Endodermal cell (in vitro differentiated cells): ENCODE measurements around the gene RIMBP2. TPM values are rescaled to one million over a fixed set of nuclear protein-coding genes. Genes with fewer than 3 reads are reported as not detected.

Source experiments
- DNase-seq: peaks from one replicate; pipeline ENCODE4 v3.0.0-alpha.2; 2017
- H3K27ac ChIP-seq: 2 replicates; pipeline ENCODE4 v1.5.1; 2013; ENCODE audit warnings: mild to moderate bottlenecking, low read depth, low read length, moderate library complexity
- H3K27me3 ChIP-seq: 2 replicates; pipeline ENCODE4 v1.6.1; 2013; ENCODE audit warnings: mild to moderate bottlenecking, low read length, moderate library complexity; ENCODE audit not compliant: insufficient read depth, control insufficient read depth, poor library complexity, severe bottlenecking
- H3K36me3 ChIP-seq: 2 replicates; pipeline ENCODE4 v1.7.0; 2013; ENCODE audit warnings: mild to moderate bottlenecking, low read length, moderate library complexity; ENCODE audit not compliant: control insufficient read depth, insufficient read depth
- H3K4me1 ChIP-seq: one replicate; pipeline ENCODE4 v1.7.0; 2013; ENCODE audit warnings: low read length; ENCODE audit not compliant: control insufficient read depth, insufficient read depth
- H3K4me3 ChIP-seq: 2 replicates; pipeline ENCODE4 v1.5.1; 2013; ENCODE audit warnings: mild to moderate bottlenecking, low read length, moderate library complexity
- H3K9ac ChIP-seq: 2 replicates; pipeline ENCODE4 v1.6.1; 2013; ENCODE audit warnings: mild to moderate bottlenecking, low read length, moderate library complexity; ENCODE audit not compliant: poor library complexity, severe bottlenecking; ENCODE audit errors: extremely low read depth
- H3K9me3 ChIP-seq: 2 replicates; pipeline ENCODE4 v1.6.1; 2013; ENCODE audit warnings: mild to moderate bottlenecking, low read length, moderate library complexity; ENCODE audit not compliant: control insufficient read depth
- H3K27ac Mint-ChIP-seq: 2 replicates; pipeline ENCODE4 v1.8.0; 2020; ENCODE audit warnings: mixed read lengths
- H3K27me3 Mint-ChIP-seq: 2 replicates; pipeline ENCODE4 v1.8.0; 2021; ENCODE audit warnings: mild to moderate bottlenecking, mixed read lengths; ENCODE audit not compliant: insufficient read depth
- H3K36me3 Mint-ChIP-seq: 2 replicates; pipeline ENCODE4 v1.8.0; 2020; ENCODE audit warnings: low read depth, mixed read lengths
- H3K4me1 Mint-ChIP-seq: 2 replicates; pipeline ENCODE4 v1.8.0; 2020; ENCODE audit warnings: mixed read lengths
- H3K4me3 Mint-ChIP-seq: 2 replicates; pipeline ENCODE4 v1.8.0; 2020; ENCODE audit warnings: mild to moderate bottlenecking, moderate library complexity, mixed read lengths
- H3K9me3 Mint-ChIP-seq: 2 replicates; pipeline ENCODE4 v1.8.0; 2020; ENCODE audit warnings: mild to moderate bottlenecking, mixed read lengths
- CTCF ChIP-seq: fragments of 200-600 bp; sonication (generic); conservative IDR thresholded peaks from 2 replicates; pipeline ENCODE4 v1.5.0; 2021; ENCODE audit warnings: antibody characterized with exemption, mild to moderate bottlenecking
- WGBS, 2 experiments: methylation state at CpG; one replicate each; pipeline versions ENCODE4 v1.1.5 to v1.1.7; 2013; ENCODE audit warnings: missing lambda C conversion rate in 2 of 2, mixed read lengths in 1 of 2; ENCODE audit not compliant: insufficient coverage in 1 of 2, insufficient read length in 1 of 2; 5-methylcytosine and 5-hydroxymethylcytosine counted together
- total RNA-seq, 2 donors: library from RNA; stranded (reverse); fragmentation: NEBNext Ultra II Directional in 1 of 2; extraction: Animal tissue kit (Norgen Biotek cat#: 25700) in 1 of 2; gene quantifications; 2 replicates in 1 of 2; 3 replicates in 1 of 2; pipeline ENCODE4 v1.2.1, GENCODE V29; 2021

Gene RIMBP2
- total RNA-seq, 2 donors from 2014 or later = 0.13 to 3.4 TPM

GRCh38 chr12:130498589-130499385 lies 217.3 kb downstream of the RIMBP2 start:
- H3K27me3 Mint-ChIP-seq = no peaks in the 10 kb centered on the region
- no peak overlapping the region for H3K9ac ChIP-seq
- H3K36me3 Mint-ChIP-seq = no peaks in the 10 kb centered on the region
- H3K4me3 Mint-ChIP-seq = no peak overlapping the region
- no peaks in the 10 kb centered on the region for H3K4me1 Mint-ChIP-seq
- H3K27ac Mint-ChIP-seq = no peak overlapping the region
- WGBS, 2 experiments = 92% methylated on average over 4 to 7 of the region's 7 CpGs
- H3K27ac ChIP-seq = no peak overlapping the region
- DNase-seq = no peak
- no peak overlapping the region for H3K4me3 ChIP-seq
- H3K4me1 ChIP-seq = no peaks in the 10 kb centered on the region
- no peaks in the 10 kb centered on the region for H3K27me3 ChIP-seq
- no peak for TF ChIP-seq CTCF
- no peaks in the 10 kb centered on the region for H3K9me3 ChIP-seq
- no peaks in the 10 kb centered on the region for H3K9me3 Mint-ChIP-seq
- no peaks in the 10 kb centered on the region for H3K36me3 ChIP-seq

GRCh38 chr12:130497991-130498390 lies 218.1 kb downstream of the RIMBP2 start:
- Mint-ChIP-seq H3K4me1 (no peaks in the 10 kb centered on the region), H3K27me3 (no peaks in the 10 kb centered on the region), H3K9me3 (no peaks in the 10 kb centered on the region), H3K36me3 (no peaks in the 10 kb centered on the region), H3K4me3 (no peak overlapping the region), H3K27ac (no peak overlapping the region)
- no peak for DNase-seq
- H3K9ac ChIP-seq = no peak overlapping the region
- no peaks in the 10 kb centered on the region for H3K4me1 ChIP-seq
- H3K27ac ChIP-seq = no peak overlapping the region
- TF ChIP-seq CTCF = no peak
- H3K4me3 ChIP-seq = no peak overlapping the region
- WGBS, 2 experiments = 75 to 85% methylated on average over 6 to 10 of the region's 10 CpGs
- no peaks in the 10 kb centered on the region for H3K27me3 ChIP-seq
- H3K36me3 ChIP-seq = no peaks in the 10 kb centered on the region
- no peaks in the 10 kb centered on the region for H3K9me3 ChIP-seq

GRCh38 chr12:130497321-130497720 lies 218.8 kb downstream of the RIMBP2 start:
- H3K27ac Mint-ChIP-seq = no peak overlapping the region
- no peaks in the 10 kb centered on the region for H3K9me3 ChIP-seq
- WGBS, 2 experiments = 93 to 95% methylated on average over 10 to 12 of the region's 12 CpGs
- no peaks in the 10 kb centered on the region for H3K4me1 Mint-ChIP-seq
- no peaks in the 10 kb centered on the region for H3K36me3 ChIP-seq
- TF ChIP-seq CTCF = no peak
- H3K4me3 Mint-ChIP-seq = no peak overlapping the region
- no peaks in the 10 kb centered on the region for H3K9me3 Mint-ChIP-seq
- H3K4me3 ChIP-seq = no peak overlapping the region
- H3K9ac ChIP-seq = no peak overlapping the region
- no peaks in the 10 kb centered on the region for H3K27me3 Mint-ChIP-seq
- no peak overlapping the region for H3K27ac ChIP-seq
- no peaks in the 10 kb centered on the region for H3K36me3 Mint-ChIP-seq
- no peak for DNase-seq
- no peaks in the 10 kb centered on the region for H3K27me3 ChIP-seq
- H3K4me1 ChIP-seq = no peaks in the 10 kb centered on the region
